ENCODE data around the gene ENDOD1.
A peak's percentile ranks its signal among the peaks of the same experiment; 100 is the strongest.

The ENDOD1 gene

DNA sequence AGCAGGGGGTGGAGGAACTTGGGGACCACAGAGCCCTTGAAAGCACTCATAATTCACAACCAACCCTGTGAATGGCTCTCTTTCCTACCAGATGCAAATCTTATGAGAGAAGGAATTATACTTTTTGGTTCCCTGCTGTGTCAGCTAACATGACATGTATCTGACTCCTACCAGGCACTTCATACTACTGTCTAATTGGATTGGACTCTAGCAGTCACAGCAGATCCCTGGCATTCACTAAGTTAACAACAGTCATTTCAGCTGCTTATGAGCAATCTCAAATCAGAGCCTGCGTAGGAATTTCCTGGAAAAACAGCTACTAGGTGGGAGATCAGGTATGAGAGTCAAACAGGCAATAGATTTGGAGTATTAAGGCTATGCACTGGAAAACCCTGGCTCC, 11.1 kb upstream of the ENDOD1 start:
- H3K4me3 ChIP-seq (ENCODE audit: low read length): no peak overlapping the region
- H3K9me3 ChIP-seq (ENCODE audit: insufficient read depth, low read depth, low read length): no peaks in the 10 kb centered on the region
- H3K9ac ChIP-seq (ENCODE audit: low read depth, low read length): no peak overlapping the region
- no peaks in the 10 kb centered on the region for H3K4me1 ChIP-seq (ENCODE audit: insufficient read depth, low read length)
- 93% methylated on average over 1 of the region's 1 CpG for WGBS
- no peaks in the 10 kb centered on the region for H3K36me3 ChIP-seq (ENCODE audit: insufficient read depth, low read length)
- no peak overlapping the region for H3K27ac ChIP-seq (ENCODE audit: low read depth, low read length)
- H3K27me3 ChIP-seq (ENCODE audit: insufficient read depth, low read length): no peaks in the 10 kb centered on the region

- 0 out of 2 replicates have a peak, but pooled peaks cover 5% of the 10 kb centered on the region for H3K4me1 ChIP-seq (ENCODE audit: insufficient read depth, low read length)
Measured at GRCh38 chr11:95081010-95081409, 8.6 kb upstream of the ENDOD1 start.

DNA sequence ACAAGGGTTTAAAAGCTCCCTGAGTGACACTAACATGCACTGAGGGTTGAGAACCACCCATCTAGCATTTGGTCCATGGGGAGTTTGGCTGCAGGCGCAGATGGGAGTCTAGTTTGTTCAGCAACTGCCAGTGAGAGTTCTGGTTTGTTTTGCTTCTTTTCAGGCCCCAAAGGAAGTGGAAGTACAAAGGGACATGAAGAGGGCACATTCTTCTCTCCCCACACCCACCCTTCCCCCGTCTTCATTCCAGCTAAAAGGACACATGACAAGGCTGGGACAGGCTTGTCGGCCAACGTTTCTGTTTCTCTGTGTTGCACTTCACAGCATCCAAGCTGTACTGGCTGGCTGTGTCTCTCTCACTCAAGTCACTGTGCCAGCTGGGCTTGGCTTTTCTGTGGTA, 8.2 kb upstream of the ENDOD1 start:
- WGBS: 67% methylated on average over 4 of the region's 4 CpGs
- Histone ChIP-seq H3K9ac (ENCODE audit: low read depth, low read length) (no peak overlapping the region), H3K4me1 (ENCODE audit: insufficient read depth, low read length) (0 out of 2 replicates have a peak, but pooled peaks cover 5% of the 10 kb centered on the region)

More at GRCh38 chr11:95081010-95081409, 8.6 kb upstream of the ENDOD1 start:
- 74% methylated on average over 5 of the region's 5 CpGs for WGBS
- H3K27ac ChIP-seq (ENCODE audit: low read depth, low read length): no peak overlapping the region
- no peaks in the 10 kb centered on the region for H3K36me3 ChIP-seq (ENCODE audit: insufficient read depth, low read length)
- H3K27me3 ChIP-seq (ENCODE audit: insufficient read depth, low read length): 0 out of 2 replicates have a peak, but pooled peaks cover 4% of the 10 kb centered on the region
- H3K9me3 ChIP-seq (ENCODE audit: insufficient read depth, low read depth, low read length): no peaks in the 10 kb centered on the region
- H3K4me3 ChIP-seq (ENCODE audit: low read length): no peak overlapping the region
- no peak overlapping the region for H3K9ac ChIP-seq (ENCODE audit: low read depth, low read length)

GRCh38 chr11:95082576-95083001, 7.1 kb upstream of the ENDOD1 start:
- no peaks in the 10 kb centered on the region for H3K36me3 ChIP-seq (ENCODE audit: insufficient read depth, low read length)
- no peak overlapping the region for H3K4me3 ChIP-seq (ENCODE audit: low read length)
- H3K27ac ChIP-seq (ENCODE audit: low read depth, low read length): no peak overlapping the region
- 90% methylated on average over 2 of the region's 2 CpGs for WGBS
- H3K4me1 ChIP-seq (ENCODE audit: insufficient read depth, low read length): 0 out of 2 replicates have a peak, but pooled peaks cover 5% of the 10 kb centered on the region
- no peaks in the 10 kb centered on the region for H3K9me3 ChIP-seq (ENCODE audit: insufficient read depth, low read depth, low read length)
- H3K27me3 ChIP-seq (ENCODE audit: insufficient read depth, low read length): 0 out of 2 replicates have a peak, but pooled peaks cover 4% of the 10 kb centered on the region
- no peak overlapping the region for H3K9ac ChIP-seq (ENCODE audit: low read depth, low read length)

More for the DNA sequence above, 8.2 kb upstream of the ENDOD1 start:
- Histone ChIP-seq H3K27me3 (ENCODE audit: insufficient read depth, low read length) (0 out of 2 replicates have a peak, but pooled peaks cover 4% of the 10 kb centered on the region), H3K36me3 (ENCODE audit: insufficient read depth, low read length) (no peaks in the 10 kb centered on the region), H3K9me3 (ENCODE audit: insufficient read depth, low read depth, low read length) (no peaks in the 10 kb centered on the region), H3K4me3 (ENCODE audit: low read length) (no peak overlapping the region), H3K27ac (ENCODE audit: low read depth, low read length) (no peak overlapping the region)

- Histone ChIP-seq H3K27me3 (ENCODE audit: insufficient read depth, low read length) (peaks cover 18% of the 10 kb centered on the region), H3K4me1 (ENCODE audit: insufficient read depth, low read length) (0 out of 2 replicates have a peak, but pooled peaks cover 9% of the 10 kb centered on the region), H3K9ac (ENCODE audit: low read depth, low read length) (no peak overlapping the region), H3K4me3 (ENCODE audit: low read length) (no peak overlapping the region), H3K9me3 (ENCODE audit: insufficient read depth, low read depth, low read length) (no peaks in the 10 kb centered on the region), H3K36me3 (ENCODE audit: insufficient read depth, low read length) (no peaks in the 10 kb centered on the region), H3K27ac (ENCODE audit: low read depth, low read length) (no peak overlapping the region)
Measured at GRCh38 chr11:95084509-95084908, 5.1 kb upstream of the ENDOD1 start.

- Histone ChIP-seq H3K4me3 (ENCODE audit: low read length) (no peak overlapping the region), H3K9me3 (ENCODE audit: insufficient read depth, low read depth, low read length) (no peaks in the 10 kb centered on the region), H3K27me3 (ENCODE audit: insufficient read depth, low read length) (peaks cover 24% of the 10 kb centered on the region), H3K4me1 (ENCODE audit: insufficient read depth, low read length) (0 out of 2 replicates have a peak, but pooled peaks cover 9% of the 10 kb centered on the region), H3K27ac (ENCODE audit: low read depth, low read length) (no peak overlapping the region), H3K36me3 (ENCODE audit: insufficient read depth, low read length) (no peaks in the 10 kb centered on the region), H3K9ac (ENCODE audit: low read depth, low read length) (no peak overlapping the region)
- WGBS: 94% methylated on average over 3 of the region's 3 CpGs
Measured at GRCh38 chr11:95085117-95085816, 4.4 kb upstream of the ENDOD1 start.

- H3K9ac ChIP-seq (ENCODE audit: low read depth, low read length): no peak overlapping the region
- no peak overlapping the region for H3K4me3 ChIP-seq (ENCODE audit: low read length)
- H3K4me1 ChIP-seq (ENCODE audit: insufficient read depth, low read length): peaks cover 13% of the 10 kb centered on the region; the same call in 1 of the 2 replicates
Measured at GRCh38 chr11:95086151-95086550, 3.5 kb upstream of the ENDOD1 start.

DNA sequence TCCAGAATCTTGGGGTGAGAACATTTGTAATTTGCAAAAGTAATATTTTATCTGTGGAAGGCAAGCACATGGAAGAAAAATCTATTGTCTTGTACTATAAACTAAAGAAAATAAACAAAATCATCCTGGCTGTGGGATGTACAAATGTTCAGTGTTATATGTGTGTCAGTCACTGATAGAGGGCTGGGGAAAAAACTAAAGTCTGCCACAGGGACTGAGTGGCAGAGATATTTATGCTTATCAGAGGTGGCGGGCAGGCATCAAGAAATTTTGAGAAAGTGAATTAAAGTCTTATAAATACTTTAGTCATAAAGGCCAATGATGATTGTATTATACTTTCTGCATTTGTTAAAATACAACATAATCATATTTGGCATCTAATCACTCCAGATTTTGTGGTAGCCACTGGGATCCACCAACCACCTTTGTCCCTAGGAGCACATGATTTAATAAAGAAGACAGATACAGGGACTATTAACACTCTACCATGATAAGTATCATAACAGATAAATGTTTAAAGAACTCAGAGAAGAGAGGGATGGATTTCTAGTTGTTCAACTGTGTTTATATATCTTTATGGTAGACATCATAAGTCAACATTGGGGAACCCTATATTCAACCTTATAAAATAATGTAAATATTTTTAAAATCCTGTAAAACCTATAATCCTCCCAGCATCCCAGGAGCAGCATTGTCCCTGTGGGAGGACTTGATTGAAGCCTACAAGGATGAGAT, 2.6 kb upstream of the ENDOD1 start:
- H3K9ac ChIP-seq (ENCODE audit: low read depth, low read length): no peak overlapping the region
- no peak overlapping the region for H3K27ac ChIP-seq (ENCODE audit: low read depth, low read length)
- H3K36me3 ChIP-seq (ENCODE audit: insufficient read depth, low read length): no peaks in the 10 kb centered on the region
- peaks cover 13% of the 10 kb centered on the region; the same call in 1 of the 2 replicates for H3K4me1 ChIP-seq (ENCODE audit: insufficient read depth, low read length)
- H3K27me3 ChIP-seq (ENCODE audit: insufficient read depth, low read length): peaks cover 41% of the 10 kb centered on the region
- 100% methylated on average over 1 of the region's 1 CpG for WGBS
- H3K9me3 ChIP-seq (ENCODE audit: insufficient read depth, low read depth, low read length): no peaks in the 10 kb centered on the region
- no peak overlapping the region for H3K4me3 ChIP-seq (ENCODE audit: low read length)

More at GRCh38 chr11:95086151-95086550, 3.5 kb upstream of the ENDOD1 start:
- Histone ChIP-seq H3K9me3 (ENCODE audit: insufficient read depth, low read depth, low read length) (no peaks in the 10 kb centered on the region), H3K36me3 (ENCODE audit: insufficient read depth, low read length) (no peaks in the 10 kb centered on the region), H3K27me3 (ENCODE audit: insufficient read depth, low read length) (peaks cover 32% of the 10 kb centered on the region), H3K27ac (ENCODE audit: low read depth, low read length) (no peak overlapping the region)
- WGBS: 84% methylated on average over 2 of the region's 2 CpGs

GRCh38 chr11:95088946-95089619, 563 bp upstream of the ENDOD1 start:
- H3K27me3 ChIP-seq (ENCODE audit: insufficient read depth, low read length): peaks cover 46% of the 10 kb centered on the region
- peak overlapping the region; percentile 91 for H3K4me3 ChIP-seq (ENCODE audit: low read length)
- H3K27ac ChIP-seq (ENCODE audit: low read depth, low read length): no peak overlapping the region
- WGBS: 22% methylated on average over 27 of the region's 27 CpGs
- no peaks in the 10 kb centered on the region for H3K36me3 ChIP-seq (ENCODE audit: insufficient read depth, low read length)
- peak overlapping the region; percentile 54 for H3K9ac ChIP-seq (ENCODE audit: low read depth, low read length)
- H3K4me1 ChIP-seq (ENCODE audit: insufficient read depth, low read length): peaks cover 22% of the 10 kb centered on the region; the same call in 1 of the 2 replicates
- no peaks in the 10 kb centered on the region for H3K9me3 ChIP-seq (ENCODE audit: insufficient read depth, low read depth, low read length)

DNA sequence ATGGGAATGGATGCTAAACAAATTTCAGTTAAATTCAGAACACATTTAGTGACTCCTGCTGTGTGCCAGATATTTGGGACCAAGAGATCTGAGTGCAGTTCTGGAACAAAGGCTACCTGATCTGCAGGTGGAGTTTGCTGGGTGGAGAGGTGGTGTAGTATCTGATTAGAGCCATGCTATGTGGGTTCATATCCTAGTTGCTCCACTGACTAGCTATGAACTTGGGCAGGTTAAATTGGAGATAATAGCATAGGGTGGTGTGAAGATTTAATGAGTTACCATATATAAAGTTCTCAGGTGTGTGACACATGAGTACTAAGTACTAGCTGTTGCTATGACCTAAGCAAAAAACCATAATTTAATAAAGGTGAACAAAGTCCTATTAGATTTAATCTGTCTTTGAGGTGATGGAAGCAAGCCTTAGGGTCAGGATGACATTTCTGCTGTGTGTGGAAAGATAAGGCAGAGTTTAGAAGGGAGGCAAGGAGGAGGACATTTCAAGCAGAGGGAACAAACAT, 2.1 kb downstream of the ENDOD1 start:
- H3K4me1 ChIP-seq (ENCODE audit: insufficient read depth, low read length): peaks cover 17% of the 10 kb centered on the region; the same call in 1 of the 2 replicates
- peaks cover 42% of the 10 kb centered on the region for H3K27me3 ChIP-seq (ENCODE audit: insufficient read depth, low read length)
- no peak overlapping the region for H3K27ac ChIP-seq (ENCODE audit: low read depth, low read length)
- no peaks in the 10 kb centered on the region for H3K9me3 ChIP-seq (ENCODE audit: insufficient read depth, low read depth, low read length)
- H3K36me3 ChIP-seq (ENCODE audit: insufficient read depth, low read length): no peaks in the 10 kb centered on the region
- no peak overlapping the region for H3K9ac ChIP-seq (ENCODE audit: low read depth, low read length)
- H3K4me3 ChIP-seq (ENCODE audit: low read length): no peak overlapping the region

Measured in HUES64 (cell line).